T1000 (cell line): Measurements from ENCODE around the gene ANKS1B.

ENCODE experiments used
- DNase-seq: peaks from one replicate; lab custom pipeline; 2025; ENCODE audit warnings: mixed read lengths; lab: John Stamatoyannopoulos, UW

ANKS1B gene

DNA sequence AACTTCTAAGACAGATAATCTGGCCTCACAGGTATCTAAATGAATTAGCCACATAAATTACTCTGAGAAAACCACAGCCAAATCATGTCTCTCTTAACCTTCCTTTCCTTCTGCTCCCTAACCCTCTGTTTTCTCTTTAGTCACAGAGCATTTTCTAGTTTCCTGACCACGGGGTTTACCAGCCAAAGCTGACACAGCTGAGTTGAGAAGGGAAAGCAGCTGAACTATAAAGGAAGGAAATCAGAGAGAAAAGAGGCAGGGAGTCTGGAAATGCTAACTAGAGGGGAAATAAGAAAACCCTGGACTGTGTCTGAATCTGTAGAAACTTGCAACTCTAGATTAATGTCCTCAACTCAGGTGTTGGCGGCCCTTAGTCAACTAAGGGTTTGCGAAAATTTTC, 24.4 kb downstream of the ANKS1B start:
- DNase-seq = no peak

GRCh38 chr12:99959549-99960170, 25.1 kb downstream of the ANKS1B start:
- DNase-seq = no peak

DNA sequence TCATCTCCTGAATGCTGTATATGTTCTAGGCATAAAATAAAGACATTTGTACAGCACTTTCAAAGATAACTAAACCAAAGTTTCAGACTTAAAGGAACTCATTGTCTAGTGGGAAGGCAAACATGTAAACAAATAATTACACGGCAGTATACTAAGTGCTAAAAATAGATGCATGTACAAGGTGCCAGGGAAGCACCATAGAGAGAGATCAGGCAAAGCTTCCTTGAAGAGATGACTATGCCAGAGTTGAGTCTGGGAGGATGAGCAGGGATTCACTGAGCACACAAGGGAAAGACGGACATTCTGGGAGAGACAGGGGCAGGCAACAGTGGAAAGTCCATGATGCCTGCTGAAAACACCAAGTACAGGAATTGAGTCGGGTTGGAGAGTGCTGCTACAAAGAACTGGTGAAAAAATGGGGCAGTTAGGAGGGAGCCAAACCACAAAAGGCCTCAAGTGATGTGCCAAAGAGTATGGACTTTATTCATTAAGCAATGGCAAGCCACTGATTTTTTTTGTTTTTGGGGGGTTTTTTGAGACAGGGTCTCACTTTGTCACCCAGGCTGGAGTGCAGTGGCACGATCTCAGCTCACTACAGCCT, 26.8 kb downstream of the ANKS1B start:
- DNase-seq = no peak

DNA sequence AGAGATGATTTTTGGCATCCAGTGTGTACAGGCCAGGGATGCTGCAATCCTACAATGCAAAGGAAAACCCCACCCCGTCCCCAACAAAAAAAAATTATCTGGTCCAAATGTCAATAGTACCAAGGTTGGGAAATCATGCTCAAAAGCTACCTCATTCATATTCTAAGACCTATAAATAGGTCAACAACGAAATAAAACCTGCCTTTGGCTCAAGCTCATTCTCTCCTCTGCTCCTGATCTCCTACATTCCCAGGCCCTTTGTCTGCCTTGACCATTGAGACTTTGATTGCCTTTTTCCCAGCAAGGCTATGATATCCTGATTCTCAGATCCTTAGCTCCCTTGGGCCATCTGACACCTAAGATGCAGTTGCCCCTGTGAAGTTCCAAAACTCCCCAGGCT, 30.0 kb downstream of the ANKS1B start:
- no peak for DNase-seq

DNA sequence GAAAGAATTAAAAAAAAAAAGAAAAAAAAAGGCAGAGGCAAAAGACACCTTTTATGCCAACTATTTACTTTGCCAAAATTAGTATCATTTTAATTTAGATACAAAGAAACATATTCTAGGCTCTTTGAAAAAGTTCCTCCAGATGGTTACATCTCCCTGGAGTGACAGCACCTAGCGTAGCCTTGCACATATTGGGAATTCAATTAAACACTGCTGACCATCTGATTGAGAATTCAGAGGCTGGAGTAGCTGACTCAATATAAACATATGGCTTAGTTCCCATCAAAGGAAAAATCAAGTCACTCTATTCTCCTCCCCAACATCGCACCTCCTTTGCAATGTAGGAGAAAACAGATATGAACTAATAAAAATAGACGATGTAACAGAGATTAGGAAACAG, 36.4 kb downstream of the ANKS1B start:
- no peak for DNase-seq

DNA sequence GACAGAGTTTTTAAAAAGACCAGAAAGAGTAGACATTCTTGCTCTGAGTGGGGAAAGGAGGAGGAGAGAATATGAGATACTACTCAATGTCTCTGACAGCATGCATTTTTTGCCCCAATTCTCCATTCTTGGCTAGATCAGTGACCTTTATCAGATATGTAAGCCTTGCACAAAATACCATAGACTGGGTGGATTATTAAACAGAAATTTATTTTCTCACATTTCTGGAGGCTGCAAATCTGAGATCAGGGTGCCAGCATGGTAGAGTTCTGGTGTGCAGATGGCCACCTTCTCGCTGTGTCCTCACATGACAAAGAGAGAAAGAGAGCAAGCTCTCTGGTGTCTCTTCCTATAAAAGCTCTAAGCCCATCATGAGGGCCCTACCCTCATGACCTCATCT, 38.6 kb downstream of the ANKS1B start:
- no peak for DNase-seq

DNA sequence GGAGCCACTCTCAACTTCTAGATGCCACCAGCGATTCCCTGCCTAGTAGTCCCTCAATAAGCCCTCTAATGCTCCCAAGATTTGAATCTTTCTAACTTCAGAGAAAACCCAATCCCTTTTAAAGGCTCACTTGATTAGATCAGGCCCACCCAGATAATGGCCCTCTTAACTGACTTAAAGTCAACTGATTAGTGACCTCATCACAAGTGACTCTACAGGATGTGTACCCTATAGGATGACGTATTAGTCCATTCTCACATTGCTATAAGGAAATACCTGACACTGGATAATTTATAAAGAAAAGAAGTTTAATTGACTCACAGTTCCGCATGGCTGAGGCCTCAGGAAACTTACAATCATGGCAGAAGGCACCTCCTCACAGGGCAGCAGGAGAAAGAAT, 49.1 kb downstream of the ANKS1B start:
- no peak for DNase-seq

DNA sequence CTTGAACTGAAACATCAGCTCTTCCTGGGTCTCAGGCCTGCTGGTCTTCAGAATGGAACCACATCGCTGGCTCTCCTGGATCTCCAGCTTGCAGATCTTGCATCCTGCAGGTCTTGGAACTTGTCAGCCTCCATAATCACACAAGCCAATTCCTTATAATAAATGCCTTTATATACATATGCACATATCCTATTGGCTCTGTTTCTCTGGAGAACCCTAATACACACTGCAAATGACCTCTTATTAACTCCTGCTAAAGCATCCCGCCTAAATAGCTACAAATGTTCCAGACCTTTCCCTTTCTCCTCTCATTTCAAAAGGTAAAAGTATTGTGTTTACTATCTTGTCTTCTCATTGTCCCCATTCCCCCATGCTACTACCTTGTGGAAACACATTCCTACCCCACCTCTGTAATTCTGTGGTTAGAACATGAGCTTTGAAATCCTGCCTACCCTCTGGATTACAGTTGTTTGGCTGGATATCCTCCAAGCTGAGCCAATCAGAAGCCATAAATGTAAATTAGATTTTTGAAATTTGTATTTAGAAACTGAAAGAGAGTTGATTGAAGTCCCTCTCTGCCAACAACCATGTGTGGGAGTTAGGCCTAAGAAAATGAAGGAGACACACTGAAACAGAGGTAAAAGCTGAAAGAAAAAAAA, 58.1 kb downstream of the ANKS1B start:
- no peak for DNase-seq

DNA sequence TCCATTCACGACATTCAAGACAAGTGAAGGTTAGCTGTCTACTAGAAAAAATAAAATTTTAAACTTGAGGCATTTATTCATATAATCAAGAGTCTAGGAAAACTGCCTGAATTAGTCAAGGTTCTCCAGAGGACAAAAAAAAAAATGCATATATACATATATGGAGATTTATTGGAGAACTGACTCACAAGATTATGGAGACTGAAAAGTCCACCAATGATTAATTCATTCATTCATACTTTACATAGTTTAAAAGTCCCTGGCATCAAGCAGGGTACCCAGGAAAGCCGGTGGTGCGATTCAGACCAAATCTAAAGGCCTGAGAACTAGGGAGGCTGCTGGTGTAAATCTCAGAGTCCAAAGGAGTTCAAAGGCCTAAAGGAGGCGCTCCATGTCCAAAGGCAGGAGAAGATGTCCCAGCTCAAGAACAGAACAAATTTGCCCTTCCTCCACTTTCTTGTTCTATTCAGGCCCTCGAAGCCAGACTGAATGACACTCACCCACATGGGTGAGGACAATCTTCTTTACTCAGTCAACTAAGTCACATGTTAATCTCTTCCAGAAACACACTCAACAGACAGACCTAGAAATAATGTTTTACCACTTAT, 64.3 kb downstream of the ANKS1B start:
- no peak for DNase-seq

- DNase-seq = no peak
These were observed 66.9 kb downstream of the ANKS1B start for GRCh38 chr12:99917711-99918402.

GRCh38 chr12:99916555-99916954, 68.2 kb downstream of the ANKS1B start:
- no peak for DNase-seq

- peak; percentile 40 for DNase-seq
These were observed 69.3 kb downstream of the ANKS1B start for GRCh38 chr12:99915251-99916082.

GRCh38 chr12:99914206-99914605, 70.5 kb downstream of the ANKS1B start:
- no peak for DNase-seq

DNA sequence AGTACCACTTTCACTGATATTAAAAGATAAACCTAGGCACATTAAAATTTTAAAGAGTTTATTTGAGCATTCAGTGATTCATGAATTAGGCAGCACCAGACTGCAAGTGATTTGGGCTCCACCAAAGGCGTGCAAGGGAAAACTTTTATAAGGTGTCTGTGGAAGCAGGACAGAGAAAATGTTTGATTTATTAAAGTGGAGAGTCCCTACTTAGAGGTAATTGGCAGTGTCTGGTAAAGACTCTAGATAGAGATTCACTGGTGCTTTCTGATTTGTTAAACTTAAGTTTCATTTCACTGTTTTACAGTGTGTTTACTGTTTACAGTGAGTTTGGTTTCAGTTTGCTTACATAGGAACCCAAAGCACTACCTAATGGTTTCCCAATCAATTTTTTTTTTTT, 72.8 kb downstream of the ANKS1B start:
- DNase-seq = no peak

- peak; percentile 39 for DNase-seq
These were observed 73.7 kb downstream of the ANKS1B start for GRCh38 chr12:99911081-99911480.

DNA sequence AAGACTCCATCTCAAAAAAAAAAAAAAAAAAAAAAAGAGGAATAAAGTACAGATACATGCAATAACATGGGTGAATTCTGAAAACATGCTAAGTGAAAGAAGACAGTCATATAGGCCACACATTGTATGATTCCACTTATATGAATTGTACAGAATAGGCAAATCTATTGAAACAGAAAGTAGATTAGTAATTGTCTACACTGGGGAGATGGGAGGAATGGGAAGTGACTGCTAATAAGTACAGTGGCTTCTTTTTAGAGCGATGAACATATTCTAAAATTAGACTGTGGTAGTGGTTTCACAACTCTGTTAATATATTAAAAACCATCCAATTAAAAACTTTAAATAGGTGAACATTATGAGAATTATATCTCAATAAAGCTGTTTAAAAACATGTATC, 74.4 kb downstream of the ANKS1B start:
- DNase-seq = no peak

DNA sequence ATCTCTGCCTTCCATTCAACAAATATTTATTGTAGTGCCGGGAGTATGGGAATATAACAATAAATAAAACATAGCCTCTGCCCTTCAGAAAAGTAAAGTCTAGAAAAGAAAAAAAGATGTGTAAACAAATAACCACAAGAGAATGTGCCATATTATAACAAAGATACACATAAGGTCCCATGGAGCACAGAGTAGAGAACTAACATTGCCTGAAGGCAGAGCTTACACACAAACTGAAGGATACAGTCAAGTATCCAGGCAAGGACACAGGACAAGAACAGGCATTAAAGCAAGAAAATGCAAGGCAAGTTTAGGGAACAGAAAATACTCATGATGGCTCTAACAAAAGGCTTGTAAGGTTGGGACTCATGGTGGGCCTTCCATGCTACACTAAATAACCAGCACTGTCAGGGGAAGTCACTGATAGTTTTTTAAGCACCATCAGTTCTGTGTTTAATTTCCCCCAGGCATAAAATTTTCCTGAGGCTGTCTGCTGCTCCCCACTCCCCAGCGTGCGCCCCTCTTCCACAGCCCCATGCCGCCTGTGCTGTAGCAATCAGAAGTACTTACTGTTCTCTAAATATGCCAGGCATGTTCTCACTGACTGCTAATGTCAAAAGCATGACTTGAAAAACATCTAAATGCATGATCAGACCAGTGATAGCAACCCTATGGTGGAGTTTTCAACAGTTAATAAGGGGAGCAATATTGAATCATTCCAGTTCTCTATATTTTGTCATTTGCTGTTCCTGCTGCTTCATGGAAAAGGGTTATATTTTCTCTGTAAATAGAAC, 77.8 kb downstream of the ANKS1B start:
- no peak for DNase-seq

GRCh38 chr12:99901181-99901580, 83.6 kb downstream of the ANKS1B start:
- DNase-seq = no peak

GRCh38 chr12:99898645-99899044, 86.1 kb downstream of the ANKS1B start:
- no peak for DNase-seq

DNA sequence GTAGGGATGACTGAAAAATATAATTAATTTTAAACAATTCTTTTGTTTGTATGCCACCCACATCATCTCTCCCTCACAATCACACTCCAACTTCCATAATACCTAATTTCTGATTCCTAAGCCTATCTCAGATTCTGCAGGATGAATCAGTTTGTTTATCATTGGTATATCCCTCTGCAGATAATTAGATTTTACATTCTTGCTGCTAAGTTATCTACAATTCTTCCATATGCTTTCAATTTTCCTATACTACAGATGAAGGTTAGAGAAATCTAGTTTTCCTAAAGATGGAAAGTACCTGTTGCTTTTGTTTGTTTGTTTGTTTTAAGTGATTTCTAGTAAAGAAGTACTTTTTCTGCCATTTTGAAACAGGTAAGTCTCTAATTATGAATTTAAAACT, 105.3 kb downstream of the ANKS1B start:
- DNase-seq = no peak

GRCh38 chr12:99875081-99875480, 109.7 kb downstream of the ANKS1B start:
- DNase-seq = no peak
